GM12878 (cell line): ENCODE measurements around the gene FABP1. TPM values are rescaled to one million over a fixed set of nuclear protein-coding genes. Genes with fewer than 3 reads are reported as not detected.

ENCODE experiments used
- ATAC-seq: fragments of 200-7000 bp; cut with Tn5 transposase; 3 replicates; pipeline ENCODE4 v1.9.1; 2020; ENCODE audit warnings: mild to moderate bottlenecking, moderate library complexity
- BruUV-seq: library from RNA; stranded (reverse); fragments of 400-500 nt; replicated peaks from 2 replicates; lab custom pipeline; 2021; lab: Mats Ljungman, UMichigan
- CTCF ChIA-PET: fragments of 300-600 bp; sonication (Branson Sonifier 250); formaldehyde crosslinking; extraction: SDS; loops from one replicate; lab custom pipeline; 2021; ENCODE audit warnings: inconsistent platforms; lab: Yijun Ruan, JAX
- POLR2A ChIA-PET: fragments of 350-600 bp; formaldehyde crosslinking; extraction: SDS; loops from one replicate; lab custom pipeline; 2021; ENCODE audit warnings: inconsistent platforms; lab: Charles Lee
- RAD21 ChIA-PET: fragments of 300-600 bp; sonication (Branson Sonifier 250); formaldehyde crosslinking; loops from one replicate; lab custom pipeline; 2023; ENCODE audit warnings: antibody characterized with exemption; ENCODE audit not compliant: unreplicated experiment; lab: Charles Lee
- SMC1A ChIA-PET: fragments of 300-600 bp; sonication (Branson Sonifier 250); formaldehyde crosslinking; loops from one replicate; lab custom pipeline; 2023; ENCODE audit not compliant: unreplicated experiment, uncharacterized antibody; lab: Charles Lee
- DNase-seq: peaks from one replicate; pipeline ENCODE4 v3.0.0-alpha.2; 2011; ENCODE audit warnings: low read depth, low spot score
- FAIRE-seq: peaks from 3 replicates; lab custom pipeline; 2011; peaks lifted over from hg19 to GRCh38; lab: Jason Lieb, UNC
- H2AFZ ChIP-seq: 2 replicates; pipeline ENCODE4 v1.6.0; 2011; ENCODE audit warnings: low read depth, low read length, control low read depth; ENCODE audit not compliant: control insufficient read depth
- H3K27ac ChIP-seq: 2 replicates; pipeline ENCODE4 v1.5.1; 2011; ENCODE audit warnings: control low read depth; ENCODE audit not compliant: control insufficient read depth, insufficient read depth
- H3K27me3 ChIP-seq, 2 experiments: replicated peaks in 1 of 2; 2 replicates each; pipeline versions ENCODE4 v1.6.0 to v1.6.1; 2011; ENCODE audit warnings: low read length in 1 of 2; ENCODE audit not compliant: control insufficient read depth in 2 of 2, insufficient read depth in 2 of 2
- H3K36me3 ChIP-seq, 2 experiments: 2 replicates each; pipeline ENCODE4 v1.5.1; 2011; ENCODE audit warnings: low read length in 1 of 2; ENCODE audit not compliant: control insufficient read depth in 2 of 2, insufficient read depth in 2 of 2
- H3K4me1 ChIP-seq: 2 replicates; pipeline ENCODE4 v1.6.1; 2011; ENCODE audit warnings: mild to moderate bottlenecking, low read length, moderate library complexity, mixed read lengths; ENCODE audit not compliant: control insufficient read depth, insufficient read depth
- H3K4me2 ChIP-seq: 2 replicates; pipeline ENCODE4 v1.6.0; 2011; ENCODE audit warnings: control low read depth; ENCODE audit not compliant: control insufficient read depth, insufficient read depth
- H3K4me3 ChIP-seq: fragments of 200-600 bp; sonication (generic); 2 replicates; pipeline ENCODE4 v1.5.1; 2016
- H3K79me2 ChIP-seq: 2 replicates; pipeline ENCODE4 v1.6.0; 2011; ENCODE audit warnings: low read length; ENCODE audit not compliant: control insufficient read depth, insufficient read depth
- H3K9ac ChIP-seq: 2 replicates; pipeline ENCODE4 v1.8.0; 2011; ENCODE audit warnings: low read length, control low read depth, mixed read lengths; ENCODE audit not compliant: control insufficient read depth, insufficient read depth
- H3K9me3 ChIP-seq: replicated peaks from 3 replicates; pipeline ENCODE4 v1.5.1; 2011; ENCODE audit warnings: mild to moderate bottlenecking, low read length; ENCODE audit not compliant: control insufficient read depth, insufficient read depth
- H4K20me1 ChIP-seq: 2 replicates; pipeline ENCODE4 v1.6.0; 2011; ENCODE audit not compliant: control insufficient read depth, insufficient read depth
- ATF3 ChIP-seq: IDR thresholded peaks from 2 replicates; pipeline ENCODE4 v1.6.1; 2011; ENCODE audit warnings: low read depth, mild to moderate bottlenecking, low read length, moderate library complexity, borderline replicate concordance; ENCODE audit errors: extremely low read depth
- ATF7 ChIP-seq: fragments of 450-650 bp; IDR thresholded peaks from 2 replicates; pipeline ENCODE4 v1.6.1; 2016; ENCODE audit warnings: low read depth, mild to moderate bottlenecking
- CBX3 ChIP-seq: fragments of 200-600 bp; sonication (generic); IDR thresholded peaks from 2 replicates; pipeline ENCODE4 v1.6.1; 2016; ENCODE audit warnings: low read depth, borderline replicate concordance
- CHD2 ChIP-seq: IDR thresholded peaks from 2 replicates; pipeline ENCODE4 v1.6.1; 2011; ENCODE audit warnings: low read depth, low read length, improper control_type of control experiment, borderline replicate concordance
- ESRRA ChIP-seq: IDR thresholded peaks from 2 replicates; pipeline ENCODE4 v1.6.1; 2012; ENCODE audit warnings: mild to moderate bottlenecking, low read length, improper control_type of control experiment
- IKZF2 ChIP-seq, 2 experiments: fragments of 450-650 bp; IDR thresholded peaks; 2 replicates each; pipeline ENCODE4 v1.6.1; 2017; ENCODE audit warnings: mild to moderate bottlenecking in 2 of 2, moderate library complexity in 2 of 2
- IRF5 ChIP-seq: fragments of 450-650 bp; IDR thresholded peaks from 2 replicates; pipeline ENCODE4 v1.6.1; 2017; ENCODE audit warnings: borderline replicate concordance
- RUNX3 ChIP-seq: IDR thresholded peaks from 2 replicates; pipeline ENCODE4 v1.6.1; 2012; ENCODE audit warnings: low read length, inconsistent platforms
- ZNF687 ChIP-seq: fragments of 450-650 bp; IDR thresholded peaks from 2 replicates; pipeline ENCODE4 v1.6.1; 2017; ENCODE audit warnings: mild to moderate bottlenecking, moderate library complexity
- WGBS: methylation state at CpG from one replicate; pipeline ENCODE4 v1.1.6; 2016; ENCODE audit warnings: low lambda C conversion rate; ENCODE audit not compliant: insufficient replicate concordance, insufficient coverage; ENCODE audit errors: missing lambda C conversion rate; 5-methylcytosine and 5-hydroxymethylcytosine counted together
- in situ Hi-C: fragments of 300-500 bp; cut with MboI; formaldehyde crosslinking; loops from 9 replicates; pipeline ENCODE4 v1.14.3; 2018; ENCODE audit warnings: mixed read lengths
- intact Hi-C: fragments of 100-400 bp; cut with micrococcal nuclease; formaldehyde crosslinking; loops from one replicate; pipeline ENCODE4 v1.14.2; 2022; ENCODE audit not compliant: unreplicated experiment
- polyA plus RNA-seq, 11 experiments: library from polyadenylated mRNA; depleted of rRNA in 4 of 11; unstranded in 6 of 11; stranded (reverse) in 5 of 11; fragments of >200 nt; fragmentation: Nextera tagmentation in 4 of 11; fragmentation: Illumina TruSeq in 1 of 11; extraction: Ambion mirVana in 4 of 11; extraction: Trizol in 1 of 11; gene quantifications; 1 replicate in 1 of 11; 2 replicates in 10 of 11; pipeline versions ENCODE4 v1.2.1 to v1.2.3, GENCODE V29; 2011 to 2016; ENCODE audit warnings: inconsistent platforms in 2 of 11, missing spikeins in 2 of 11, low read depth in 1 of 11
- total RNA-seq, 4 experiments: library from RNA; depleted of rRNA in 3 of 4; stranded (reverse); fragments of >200 nt in 3 of 4; fragmentation: Illumina TruSeq in 1 of 4; extraction: Trizol in 1 of 4; gene quantifications; 2 replicates each; pipeline versions ENCODE4 v1.2.1 to v1.2.3, GENCODE V29; 2013 to 2021
- TF ChIP-seq, protein P1 (sequence below): fragments of 450-650 bp; formaldehyde crosslinking; IDR thresholded peaks from 2 replicates; pipeline ENCODE4 v1.4.0; 2022; ENCODE audit warnings: mild to moderate bottlenecking, moderate library complexity

FABP1 gene
- total and polyA plus RNA-seq, 10 of the 15 experiments (the other 5 are each of a cell fraction or from before 2014, with no cell fraction given), result not detected

DNA sequence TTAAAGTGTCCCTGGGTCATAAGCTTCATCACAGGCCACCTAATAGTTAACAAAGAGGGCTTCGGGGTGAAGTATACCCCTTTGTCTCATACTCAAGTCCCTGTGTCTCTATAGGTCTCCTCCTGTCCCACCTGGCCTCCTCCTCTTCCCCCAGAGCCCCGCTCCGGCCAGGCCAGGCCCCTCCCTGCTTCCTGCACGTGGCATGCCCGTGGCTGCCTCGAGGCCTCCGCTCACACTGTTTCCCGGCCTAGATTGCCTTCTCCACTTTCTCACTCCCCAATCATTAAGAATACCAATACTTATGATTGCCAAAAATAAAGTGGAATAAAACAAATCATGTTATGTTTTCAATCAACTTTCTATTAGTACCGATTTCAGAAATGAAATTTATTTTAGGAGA, 41.5 kb downstream of the FABP1 start (continued):
- TF ChIP-seq IRF5, result no peak
- TF ChIP-seq ZNF687, result no peak
- no peak for TF ChIP-seq ATF7
- no peak for TF ChIP-seq ESRRA
- no peak for TF ChIP-seq CHD2
- no peak for TF ChIP-seq IKZF2 (IDR thresholded peaks at IDR 0.05)
- TF ChIP-seq, all 136 proteins: peak for 0

GRCh38 chr2:88085602-88086001, 42.3 kb downstream of the FABP1 start:
- no peak overlapping the region for H3K4me2 ChIP-seq
- 15% methylated on average over 5 of the region's 5 CpGs for WGBS
- no peaks in the 10 kb centered on the region for H3K79me2 ChIP-seq
- no peak for DNase-seq
- ChIA-PET SMC1A (interaction anchor here (1.2 kb wide), 1 partner anchor 25 kb away, joined by 3 read pairs; no protein-coding TSS in a partner anchor), POLR2A (no interaction called here), RAD21 (no interaction called here), CTCF (no interaction called here)
- FAIRE-seq, result no peak
- no peaks in the 10 kb centered on the region for H4K20me1 ChIP-seq
- no peaks in the 10 kb centered on the region; a peak in 1 of 4 replicates for H3K27me3 ChIP-seq
- ATAC-seq, result no peak
- H2AFZ ChIP-seq, result no peak overlapping the region
- no peaks in the 10 kb centered on the region for H3K36me3 ChIP-seq
- no TSS peak for BruUV-seq
- in situ Hi-C loops, result no loop called here
- H3K9ac ChIP-seq, result no peak overlapping the region
- no peaks in the 10 kb centered on the region for H3K9me3 ChIP-seq
- TF ChIP-seq ATF3 (no peak), RUNX3 (no peak), IKZF2 (IDR thresholded peaks at IDR 0.05) (no peak), CBX3 (no peak)
- TF ChIP-seq, protein P1, sequence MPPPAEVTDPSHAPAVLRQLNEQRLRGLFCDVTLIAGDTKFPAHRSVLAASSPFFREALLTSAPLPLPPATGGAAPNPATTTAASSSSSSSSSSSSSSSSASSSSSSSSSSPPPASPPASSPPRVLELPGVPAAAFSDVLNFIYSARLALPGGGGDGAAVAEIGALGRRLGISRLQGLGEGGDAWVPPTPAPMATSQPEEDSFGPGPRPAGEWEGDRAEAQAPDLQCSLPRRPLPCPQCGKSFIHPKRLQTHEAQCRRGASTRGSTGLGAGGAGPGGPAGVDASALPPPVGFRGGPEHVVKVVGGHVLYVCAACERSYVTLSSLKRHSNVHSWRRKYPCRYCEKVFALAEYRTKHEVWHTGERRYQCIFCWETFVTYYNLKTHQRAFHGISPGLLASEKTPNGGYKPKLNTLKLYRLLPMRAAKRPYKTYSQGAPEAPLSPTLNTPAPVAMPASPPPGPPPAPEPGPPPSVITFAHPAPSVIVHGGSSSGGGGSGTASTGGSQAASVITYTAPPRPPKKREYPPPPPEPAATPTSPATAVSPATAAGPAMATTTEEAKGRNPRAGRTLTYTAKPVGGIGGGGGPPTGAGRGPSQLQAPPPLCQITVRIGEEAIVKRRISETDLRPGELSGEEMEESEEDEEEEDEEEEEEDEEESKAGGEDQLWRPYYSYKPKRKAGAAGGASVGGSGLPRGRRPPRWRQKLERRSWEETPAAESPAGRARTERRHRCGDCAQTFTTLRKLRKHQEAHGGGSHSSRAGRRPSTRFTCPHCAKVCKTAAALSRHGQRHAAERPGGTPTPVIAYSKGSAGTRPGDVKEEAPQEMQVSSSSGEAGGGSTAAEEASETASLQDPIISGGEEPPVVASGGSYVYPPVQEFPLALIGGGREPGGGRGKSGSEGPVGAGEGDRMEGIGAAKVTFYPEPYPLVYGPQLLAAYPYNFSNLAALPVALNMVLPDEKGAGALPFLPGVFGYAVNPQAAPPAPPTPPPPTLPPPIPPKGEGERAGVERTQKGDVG, result no peak
- intact Hi-C loops, result no loop called here
- H3K4me1 ChIP-seq, result no peaks in the 10 kb centered on the region
- no peak overlapping the region for H3K4me3 ChIP-seq
- no peak overlapping the region for H3K27ac ChIP-seq
